HG03354 (cell line): ENCODE results near the gene TEKT5.
A peak's percentile ranks its signal among the peaks of the same experiment; 100 is the strongest.
"Not testable (repeated sequence)": the region's sequence is repeated elsewhere in the genome, so short reads cannot be mapped to it uniquely, and the experiment has no call there.

Source experiments
- ATAC-seq: cut with Tn5 transposase; IDR thresholded peaks from one replicate; pipeline ENCODE4 v1.9.1; 2021; ENCODE audit warnings: mild to moderate bottlenecking; ENCODE audit not compliant: unreplicated experiment, poor library complexity, severe bottlenecking

TEKT5 gene

DNA sequence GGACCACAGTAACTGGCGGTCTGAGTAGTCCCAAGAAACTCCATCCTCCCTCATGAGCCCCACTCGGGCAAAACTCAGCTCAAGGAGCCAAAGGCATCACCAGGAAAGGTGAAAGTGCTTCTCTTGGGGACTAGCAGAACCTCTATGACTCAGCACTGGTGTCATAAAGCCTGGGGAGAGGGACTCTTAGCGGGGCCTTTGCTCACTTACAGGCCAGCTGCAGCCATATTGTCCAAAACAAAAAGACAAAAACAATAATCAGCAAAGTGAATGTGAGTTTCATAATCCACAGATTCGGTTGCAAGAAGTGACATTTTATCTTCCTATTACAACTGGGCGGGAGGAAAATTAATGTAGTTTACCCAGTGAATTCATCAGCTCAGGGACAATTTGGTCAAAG lies at the start of gene TEKT5:
TSS of gene TEKT5 (minus strand) at position 101 of the 400 bp plus-strand sequence. CDS start at position 44, 57 bp downstream.
- ATAC-seq = no peak

DNA sequence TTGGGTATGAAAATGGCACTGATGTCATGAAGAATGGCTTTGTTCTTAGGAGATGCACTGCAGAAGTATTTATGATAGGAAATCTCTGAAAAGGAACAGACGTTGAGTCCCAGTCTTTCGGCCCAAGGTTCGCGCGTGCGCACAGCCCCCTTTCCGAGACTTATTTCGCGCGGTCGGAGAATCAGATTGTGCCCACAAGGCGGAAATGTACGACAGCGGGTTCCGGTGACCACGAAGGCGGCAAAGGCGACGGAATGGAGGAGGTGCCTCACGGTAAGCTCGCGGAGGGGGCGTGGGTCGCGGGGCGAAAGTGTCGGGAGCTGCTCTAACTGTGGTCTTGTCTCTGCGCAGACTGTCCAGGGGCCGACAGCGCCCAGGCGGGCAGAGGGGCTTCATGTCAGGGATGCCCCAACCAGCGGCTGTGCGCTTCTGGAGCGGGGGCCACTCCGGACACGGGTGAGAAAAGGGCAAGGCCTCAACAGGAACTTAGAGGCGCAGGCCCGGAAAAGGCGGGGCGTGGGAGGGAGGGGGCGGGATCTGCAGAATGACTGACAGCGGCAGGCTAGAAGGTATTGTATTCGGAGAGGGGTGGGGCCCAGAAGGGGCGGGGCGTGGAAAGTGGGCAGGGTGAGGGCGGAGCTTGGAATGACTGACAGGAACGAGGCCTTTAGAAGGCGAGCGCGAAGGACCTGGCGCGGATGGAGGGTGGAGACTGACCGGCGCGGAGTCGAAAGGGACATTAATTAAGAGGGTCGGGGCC lies 49.1 kb upstream of the TEKT5 start, which contains the start of gene NUBP1:
TSS of gene NUBP1 (plus strand) at position 233 of the 760 bp plus-strand sequence. CDS start at position 255, 22 bp downstream.
- peak; percentile 89 for ATAC-seq

DNA sequence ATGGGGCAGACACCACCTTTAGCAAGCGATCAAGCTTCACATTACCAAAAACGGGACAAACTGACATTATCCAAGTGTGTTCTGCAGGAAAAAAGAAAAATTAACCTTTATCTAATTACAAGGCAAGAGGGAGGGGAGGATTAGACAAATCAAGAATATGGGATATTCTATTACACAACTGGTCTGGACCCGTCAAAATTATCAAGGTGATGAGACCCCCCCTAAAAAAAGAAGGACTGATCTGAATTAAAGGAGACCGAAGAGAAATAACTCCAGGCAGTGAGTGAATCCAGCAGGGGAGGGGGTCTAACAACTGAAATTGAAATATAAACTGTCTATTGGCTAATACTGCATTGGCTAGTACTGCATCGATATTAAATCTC lies 48.5 kb upstream of the TEKT5 start:
- no peak for ATAC-seq

DNA sequence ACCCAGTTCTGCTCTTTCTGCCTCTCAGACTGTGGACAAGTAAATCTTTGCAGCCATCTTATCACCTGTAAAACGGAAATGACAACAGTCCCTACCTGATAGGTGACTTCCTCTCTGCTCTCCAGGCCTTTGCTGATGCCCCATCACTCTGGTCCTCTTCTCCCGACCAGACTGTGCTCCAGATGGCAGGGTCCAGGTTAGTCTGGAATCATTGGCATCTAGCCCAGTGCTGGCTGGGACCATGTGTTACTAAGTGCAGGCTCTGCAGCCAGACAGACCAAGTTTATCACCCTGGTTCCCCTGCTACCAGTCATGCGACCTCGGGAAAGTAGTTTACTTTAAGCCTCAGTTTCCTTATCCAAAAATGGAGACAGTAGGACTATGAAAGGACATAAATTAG lies 47.1 kb upstream of the TEKT5 start:
- ATAC-seq = no peak

DNA sequence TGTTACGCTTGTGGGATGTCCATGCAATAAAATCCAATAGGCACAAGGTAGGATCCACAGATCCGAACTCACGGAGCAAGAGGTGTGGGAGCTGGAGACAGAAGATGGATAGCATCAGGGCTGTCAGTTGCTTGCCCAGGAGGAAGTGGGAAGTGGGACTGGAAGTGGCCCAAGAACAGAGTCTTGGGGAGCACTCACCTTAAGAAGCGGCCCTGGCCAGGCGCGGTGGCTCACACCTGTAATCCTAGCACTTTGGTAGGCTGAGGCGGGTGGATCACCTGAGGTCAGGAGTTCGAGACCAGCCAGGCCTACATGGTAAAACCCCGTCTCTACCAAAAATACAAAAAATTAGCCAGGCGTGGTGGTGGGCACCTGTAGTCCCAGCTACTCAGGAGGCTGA lies 46.5 kb upstream of the TEKT5 start:
- ATAC-seq = not testable (repeated sequence)

DNA sequence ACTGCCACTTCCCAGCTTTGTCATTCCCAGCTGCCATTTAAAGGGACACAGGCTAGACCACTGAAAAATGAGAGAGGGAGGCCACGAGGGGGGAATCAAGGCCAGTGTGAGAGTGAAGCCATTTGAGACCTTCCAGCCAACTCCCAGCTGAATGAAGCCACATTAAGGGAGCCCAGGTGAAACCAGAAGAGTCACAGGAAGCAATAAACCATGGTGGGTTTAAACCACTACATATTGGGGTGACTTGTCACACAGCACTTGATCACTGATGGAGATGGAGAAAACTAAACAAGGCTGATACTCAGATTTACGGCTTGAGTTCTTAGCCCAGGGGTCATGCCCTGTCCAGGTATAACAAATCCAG lies 46.1 kb upstream of the TEKT5 start:
- no peak for ATAC-seq

DNA sequence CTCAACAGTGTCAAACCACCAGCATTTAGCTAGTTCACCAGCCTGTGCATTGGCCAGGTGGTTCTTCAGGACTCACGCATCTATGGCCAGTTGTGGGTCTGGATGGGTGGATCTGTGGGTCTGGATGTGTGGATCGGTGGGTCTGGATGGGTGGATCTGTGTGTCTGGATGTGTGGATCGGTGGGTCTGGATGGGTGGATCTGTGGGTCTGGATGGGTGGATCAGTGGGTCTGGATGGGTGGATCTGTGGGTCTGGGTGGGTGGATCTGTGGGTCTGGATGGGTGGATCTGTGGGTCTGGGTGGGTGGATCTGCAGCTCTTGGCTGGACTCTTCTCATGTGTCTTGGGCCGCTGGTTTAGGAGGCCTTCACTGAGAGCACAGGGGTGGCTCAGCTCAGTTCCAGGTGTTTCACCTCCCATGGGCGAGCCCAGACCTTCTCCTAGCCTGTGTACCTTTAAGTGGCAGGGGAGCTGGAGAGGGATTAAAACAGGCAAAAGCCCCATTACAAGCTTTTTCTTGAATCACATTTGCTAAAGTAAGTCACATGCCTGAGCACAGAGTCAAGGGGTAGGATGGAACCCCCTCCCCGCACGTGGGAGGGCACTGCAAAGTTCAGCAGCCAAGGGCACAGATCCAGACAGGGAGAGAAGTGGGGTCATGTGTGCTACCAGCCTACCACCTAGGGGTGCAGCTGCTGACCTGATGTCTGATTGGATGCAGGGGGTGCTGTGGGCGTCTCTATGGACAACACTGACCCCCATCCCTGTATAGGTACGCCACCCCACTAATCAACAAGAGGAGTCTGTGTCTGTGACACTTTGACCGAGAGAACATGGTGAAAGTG lies 45.5 kb upstream of the TEKT5 start:
- no peak for ATAC-seq

DNA sequence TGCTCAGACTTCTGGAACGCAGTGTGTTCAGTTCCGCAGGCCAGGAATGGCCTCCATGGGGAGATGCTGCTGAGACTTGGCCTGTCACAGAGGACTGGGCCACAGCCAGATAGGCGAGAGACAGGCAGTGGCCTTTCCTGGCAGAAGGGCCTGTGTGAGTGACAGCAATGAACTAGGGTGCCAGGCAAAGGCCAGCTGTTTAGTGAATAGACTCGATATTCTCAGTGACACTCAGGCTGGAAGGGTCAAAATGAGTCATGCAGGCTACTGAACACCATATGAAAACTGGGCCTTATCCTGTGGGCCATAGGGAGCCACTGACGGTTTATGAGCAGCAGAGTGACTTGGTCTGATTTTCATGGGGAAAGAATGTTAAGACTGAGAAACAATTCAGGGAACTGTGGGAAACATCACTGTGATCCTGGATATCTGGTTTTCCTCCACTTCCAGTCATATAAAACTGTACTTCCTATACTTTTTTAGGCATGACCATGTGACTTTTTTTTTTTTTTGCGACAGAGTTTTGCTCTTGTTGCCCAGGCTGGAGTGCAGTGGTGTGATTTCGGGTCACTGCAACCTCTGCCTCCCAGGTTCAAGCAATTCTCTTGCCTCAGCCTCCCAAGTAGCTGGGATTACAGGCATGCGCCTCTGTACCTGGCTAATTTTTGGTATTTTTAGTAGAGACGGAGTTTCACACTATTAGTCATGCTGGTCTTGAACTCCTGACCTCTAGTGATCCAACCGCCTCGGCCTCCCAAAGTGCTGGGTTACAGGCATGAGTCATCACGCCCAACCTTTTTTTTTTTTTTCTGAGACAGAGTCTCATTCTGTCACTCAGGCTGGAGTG lies 43.7 kb upstream of the TEKT5 start:
- peak; percentile 73 for ATAC-seq

DNA sequence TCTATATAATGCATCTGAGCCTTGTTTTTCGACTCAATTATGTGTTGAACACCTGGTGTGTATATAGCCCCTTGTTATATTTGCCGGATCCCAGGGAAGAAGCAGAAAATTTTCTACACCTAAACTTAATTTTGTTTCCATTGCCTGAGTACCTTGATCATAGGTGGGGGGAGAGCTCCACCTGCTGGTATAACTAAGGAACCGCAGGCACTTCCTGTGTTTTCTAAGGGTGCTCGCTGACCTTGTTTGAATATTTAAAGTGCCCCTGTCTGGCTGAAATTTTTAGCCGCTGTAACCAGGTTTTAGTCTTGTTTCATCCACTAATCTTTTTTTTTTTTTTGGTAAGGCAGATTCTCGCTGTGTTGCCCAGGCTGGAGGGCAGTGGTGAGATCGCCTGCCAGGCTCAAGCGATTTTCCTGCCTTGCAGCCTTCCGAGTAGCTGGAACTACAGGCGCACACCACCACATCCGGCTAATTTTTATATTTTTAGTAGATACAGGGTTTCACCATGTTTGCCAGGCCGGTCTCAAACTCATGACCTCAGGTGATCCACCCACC lies 42.4 kb upstream of the TEKT5 start:
- ATAC-seq = peak; percentile 46

DNA sequence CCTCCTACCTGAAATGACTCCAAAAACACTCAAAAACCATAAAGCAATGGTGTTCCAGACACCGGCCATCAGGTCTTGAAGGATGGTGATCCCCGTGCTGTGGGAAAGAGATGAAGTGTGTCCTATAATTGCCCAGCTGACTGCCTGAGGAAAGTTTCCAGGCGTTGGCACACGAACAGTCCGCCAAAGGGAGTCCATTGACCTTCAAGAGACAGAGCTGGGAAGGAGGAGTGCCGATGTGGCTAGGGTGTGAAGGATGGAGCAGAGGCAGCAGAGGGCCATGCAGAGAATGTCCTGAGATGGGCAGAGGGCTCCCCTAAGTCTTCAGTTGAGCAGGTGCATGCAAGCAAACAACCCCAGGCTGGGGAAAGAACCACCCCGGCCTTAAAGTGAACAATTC lies 37.1 kb upstream of the TEKT5 start:
- no peak for ATAC-seq

DNA sequence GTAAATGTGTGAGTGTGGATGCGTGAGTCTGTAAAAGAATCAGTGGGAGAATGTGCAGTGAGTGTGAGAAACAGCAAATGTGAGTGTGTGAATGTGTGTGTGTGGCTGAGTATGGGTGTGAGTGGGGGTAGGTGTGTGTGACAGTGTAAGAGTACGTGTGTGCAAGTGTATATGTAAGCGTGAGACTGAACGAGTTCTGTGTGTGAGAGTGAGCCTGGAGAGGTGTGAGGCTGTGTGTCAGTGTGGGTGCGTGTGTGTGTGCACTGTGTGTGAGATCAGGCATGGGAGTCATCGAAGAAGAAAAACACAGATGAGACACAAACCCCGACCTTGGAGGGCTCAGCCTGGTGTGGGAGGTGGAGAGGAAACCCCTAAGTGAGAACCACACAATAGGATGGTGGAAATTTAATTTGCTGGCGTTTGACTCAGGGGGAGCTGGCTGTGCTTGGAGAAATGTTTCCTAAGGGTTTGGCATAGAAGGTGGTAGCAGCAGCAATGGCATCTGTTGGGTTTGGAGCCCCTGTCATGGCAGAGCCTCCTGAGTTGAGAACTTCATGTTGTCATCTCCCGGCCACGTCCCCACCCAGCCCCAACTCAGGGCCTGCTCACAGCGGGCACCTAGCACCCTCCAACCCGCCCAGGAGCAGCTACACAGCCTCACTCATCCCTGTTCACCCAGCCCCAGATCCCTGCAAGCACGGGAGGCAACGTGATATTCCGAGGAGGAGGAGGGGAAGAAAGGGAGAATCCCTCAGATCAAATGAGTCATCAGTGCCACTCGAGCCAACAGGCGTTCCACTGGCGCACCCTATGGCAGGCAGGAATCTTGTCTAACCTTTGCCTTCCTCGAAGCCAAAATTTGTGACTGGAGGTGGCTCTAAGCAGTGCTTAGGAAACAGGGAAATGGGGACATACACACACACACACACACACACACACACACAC lies 34.6 kb upstream of the TEKT5 start:
- no peak for ATAC-seq

DNA sequence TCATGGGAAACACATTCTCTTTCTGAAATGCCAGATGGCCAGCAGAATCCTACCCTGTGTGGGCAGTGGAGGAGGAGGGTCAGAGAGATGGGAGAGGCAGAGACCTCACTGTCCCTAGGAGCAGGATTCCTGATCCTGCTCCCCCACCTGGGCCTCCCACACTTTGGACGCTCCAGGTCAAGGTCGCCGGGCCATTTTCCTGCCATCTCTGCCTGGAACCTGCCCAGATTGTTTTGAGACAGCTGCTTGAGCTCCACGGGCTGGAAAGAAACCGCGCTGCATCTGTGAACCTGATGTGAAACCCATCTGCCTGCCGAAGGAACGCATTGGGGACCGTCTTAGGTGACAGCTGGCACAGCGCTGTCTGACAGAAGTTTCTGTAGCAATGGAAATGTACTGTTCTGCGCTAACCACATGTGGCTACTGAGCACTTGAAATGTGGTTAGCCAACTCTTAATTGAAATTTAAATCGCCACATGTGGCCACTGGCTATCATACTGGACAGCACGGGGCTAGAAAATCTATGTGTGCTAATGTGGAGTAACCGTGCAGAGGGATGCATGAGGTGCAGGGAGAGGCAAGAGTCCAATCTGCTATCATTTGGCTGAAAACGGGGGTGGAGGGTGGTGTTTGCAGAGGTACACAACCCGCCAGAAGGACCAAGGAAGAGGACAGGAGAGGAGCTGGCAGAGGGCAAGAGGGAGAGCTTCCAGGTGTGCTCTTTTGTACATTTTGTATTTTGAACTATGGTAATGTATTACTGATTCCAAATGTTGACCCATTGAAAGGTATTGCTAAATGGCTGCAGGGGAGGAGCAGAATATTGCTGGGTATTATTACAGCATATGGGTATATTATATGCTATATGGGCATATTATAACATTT lies 33.5 kb upstream of the TEKT5 start:
- ATAC-seq = no peak

DNA sequence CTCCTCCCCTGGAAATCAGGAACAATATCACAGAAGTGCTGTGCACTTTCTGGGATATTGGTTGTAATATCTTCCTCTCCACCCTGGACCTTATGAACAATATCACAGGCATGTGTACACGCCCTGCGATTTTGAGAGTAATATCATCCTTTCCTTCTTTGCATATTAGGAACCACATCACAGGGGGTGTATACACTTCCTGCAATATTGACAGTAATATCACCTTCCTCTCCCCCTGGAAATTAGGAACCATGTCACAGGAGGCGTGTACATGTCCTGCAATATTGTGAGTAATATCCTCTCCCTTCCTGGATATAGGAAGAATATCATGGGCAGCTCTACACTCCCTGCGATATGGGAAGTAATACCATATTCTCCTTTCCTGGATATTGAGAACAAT lies 14.2 kb upstream of the TEKT5 start:
- ATAC-seq = no peak

DNA sequence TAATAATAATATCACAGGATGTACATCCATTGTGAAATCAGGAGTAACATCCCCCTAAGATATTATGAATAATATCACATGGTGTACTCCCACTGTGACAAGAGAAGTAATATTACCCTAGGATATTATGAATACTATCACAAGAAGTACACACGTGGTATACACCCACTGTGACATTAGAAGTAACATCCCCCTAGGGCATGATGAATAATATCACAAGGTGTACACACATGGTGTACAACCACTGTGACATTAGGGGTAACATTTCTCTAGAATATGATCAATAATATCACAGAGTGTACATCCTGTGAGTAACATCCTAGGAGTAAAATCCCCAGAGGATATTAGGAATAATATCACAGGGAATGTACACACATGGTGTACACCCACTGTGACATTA lies 5.0 kb upstream of the TEKT5 start:
- no peak for ATAC-seq

DNA sequence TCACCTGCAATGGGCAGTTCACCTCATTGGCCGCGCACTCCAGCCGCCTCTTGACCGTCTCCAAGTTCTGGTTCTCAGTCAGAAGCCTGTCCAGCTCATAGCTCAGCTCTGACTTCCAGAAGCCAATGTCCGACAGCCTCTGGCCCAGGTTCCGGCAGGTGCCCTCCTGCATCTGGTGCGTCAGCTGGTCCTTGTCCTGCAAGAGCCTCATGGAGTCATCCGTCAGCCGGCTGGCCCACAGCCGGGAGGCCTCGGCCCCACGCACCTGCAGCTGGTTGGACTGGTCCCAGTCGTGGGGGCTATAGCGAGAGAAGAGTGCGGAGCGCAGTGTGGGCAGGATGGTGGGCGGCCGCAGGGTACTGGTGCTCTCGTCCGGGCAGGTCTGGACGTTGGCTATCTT lies 424 bp downstream of the TEKT5 start:
- no peak for ATAC-seq

DNA sequence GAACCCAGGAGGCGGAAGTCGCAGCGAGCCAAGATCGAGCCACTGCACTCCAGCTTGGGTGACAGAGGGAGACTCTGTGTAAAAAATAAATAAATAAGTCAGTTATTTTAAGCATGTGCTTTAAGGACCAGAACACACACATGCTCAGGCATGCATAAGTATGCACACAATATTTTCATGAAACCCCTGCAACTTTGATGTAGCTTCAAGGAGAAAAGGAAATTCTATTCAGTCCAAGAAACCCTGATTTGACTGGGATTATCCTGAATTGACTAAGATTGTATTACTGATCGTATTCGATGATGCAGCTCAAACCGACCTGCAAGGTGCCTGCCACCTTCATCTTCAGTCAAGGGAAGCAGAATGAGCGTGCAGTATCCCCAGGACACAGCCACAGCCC lies 841 bp downstream of the TEKT5 start:
- no peak for ATAC-seq

DNA sequence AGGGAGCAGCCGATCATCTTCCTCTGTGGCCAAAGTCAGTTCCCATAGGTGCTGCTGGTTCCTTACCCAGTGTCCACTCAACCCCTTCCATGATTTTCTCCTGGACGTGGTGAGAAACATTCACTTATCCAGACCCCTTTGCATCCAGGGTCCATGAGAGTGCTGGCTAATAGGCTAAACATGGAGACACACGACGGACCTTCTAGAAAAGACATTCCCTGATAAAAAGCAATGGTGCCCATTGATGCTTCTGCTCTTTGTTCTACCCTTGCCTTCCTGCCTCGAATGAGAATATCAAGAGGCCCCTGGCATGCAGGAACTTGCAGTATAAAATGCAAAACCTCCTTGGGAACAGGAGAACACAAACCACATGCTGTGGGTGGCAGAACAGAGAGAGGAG lies 2.3 kb downstream of the TEKT5 start:
- ATAC-seq = no peak

DNA sequence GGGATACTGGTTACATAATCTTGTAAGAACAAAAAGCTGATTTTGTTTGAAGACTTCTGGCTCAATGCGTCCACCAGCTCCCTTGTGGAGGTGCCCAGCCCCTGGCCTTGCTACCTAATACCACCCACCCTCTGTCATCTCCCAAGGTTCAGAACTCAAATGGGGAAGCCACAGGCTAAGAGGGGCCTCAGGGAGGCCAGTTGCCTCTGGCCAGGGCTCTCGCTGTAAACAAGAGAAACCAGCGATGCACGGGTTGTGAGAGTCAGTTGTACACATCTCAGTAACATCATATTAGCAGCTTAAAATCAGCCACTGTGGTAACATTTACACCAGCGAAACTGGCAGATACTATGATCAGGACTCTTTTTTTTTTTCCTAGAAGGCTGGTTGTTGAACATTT lies 6.0 kb downstream of the TEKT5 start:
- ATAC-seq = no peak
